Uterus (tissue), 2 donors: ENCODE measurements around the gene BANF2.

ENCODE experiments used
- POLR2A ChIP-seq, 2 donors: fragments of 450-650 bp; IDR thresholded peaks; one replicate each; pipeline ENCODE4 v1.6.1; 2016; ENCODE audit warnings: antibody characterized with exemption in 2 of 2, mild to moderate bottlenecking in 1 of 2, moderate library complexity in 1 of 2
- TF ChIP-seq, protein P1 (sequence below), 4 experiments: fragments of 200-600 bp in 2 of 4; fragments of 450-650 bp in 2 of 4; sonication (generic) in 2 of 4; IDR thresholded peaks; one replicate each; pipeline ENCODE4 v1.5.1; 2016 to 2019; ENCODE audit warnings: antibody characterized with exemption in 4 of 4, mild to moderate bottlenecking in 2 of 4, moderate library complexity in 1 of 4

DNA sequence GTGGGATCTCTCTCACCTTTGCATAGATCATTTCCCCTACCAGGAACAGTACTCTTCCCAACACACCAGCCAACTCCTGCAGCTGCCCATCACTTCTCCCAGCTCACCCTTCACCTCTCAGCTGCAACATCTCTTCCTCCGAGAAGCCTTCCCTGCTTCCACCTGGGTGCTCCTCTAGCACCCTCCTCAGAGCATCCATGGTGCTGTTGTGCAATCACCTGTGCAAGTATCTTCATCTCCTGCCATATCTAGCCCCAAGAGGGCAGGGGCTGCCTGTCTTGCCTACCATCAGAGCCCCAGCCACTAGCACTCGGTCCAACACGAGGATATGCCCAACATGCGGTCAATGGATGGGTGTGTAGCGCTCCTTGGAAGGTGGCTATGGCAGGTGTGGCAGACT is 75.8 kb downstream of the BANF2 start:
- TF ChIP-seq, protein P1, sequence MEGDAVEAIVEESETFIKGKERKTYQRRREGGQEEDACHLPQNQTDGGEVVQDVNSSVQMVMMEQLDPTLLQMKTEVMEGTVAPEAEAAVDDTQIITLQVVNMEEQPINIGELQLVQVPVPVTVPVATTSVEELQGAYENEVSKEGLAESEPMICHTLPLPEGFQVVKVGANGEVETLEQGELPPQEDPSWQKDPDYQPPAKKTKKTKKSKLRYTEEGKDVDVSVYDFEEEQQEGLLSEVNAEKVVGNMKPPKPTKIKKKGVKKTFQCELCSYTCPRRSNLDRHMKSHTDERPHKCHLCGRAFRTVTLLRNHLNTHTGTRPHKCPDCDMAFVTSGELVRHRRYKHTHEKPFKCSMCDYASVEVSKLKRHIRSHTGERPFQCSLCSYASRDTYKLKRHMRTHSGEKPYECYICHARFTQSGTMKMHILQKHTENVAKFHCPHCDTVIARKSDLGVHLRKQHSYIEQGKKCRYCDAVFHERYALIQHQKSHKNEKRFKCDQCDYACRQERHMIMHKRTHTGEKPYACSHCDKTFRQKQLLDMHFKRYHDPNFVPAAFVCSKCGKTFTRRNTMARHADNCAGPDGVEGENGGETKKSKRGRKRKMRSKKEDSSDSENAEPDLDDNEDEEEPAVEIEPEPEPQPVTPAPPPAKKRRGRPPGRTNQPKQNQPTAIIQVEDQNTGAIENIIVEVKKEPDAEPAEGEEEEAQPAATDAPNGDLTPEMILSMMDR (IDR thresholded peaks at IDR 0.05) = no peak
- no peak for TF ChIP-seq POLR2A (IDR thresholded peaks at IDR 0.05)
